LHCN-M2 (cell line): ENCODE data around the gene ST3GAL6. TPM values are rescaled to one million over a fixed set of nuclear protein-coding genes. Genes with fewer than 3 reads are reported as not detected.
A peak's percentile ranks its signal among the peaks of the same experiment; 100 is the strongest.
"Not testable (repeated sequence)": the region's sequence is repeated elsewhere in the genome, so short reads cannot be mapped to it uniquely, and the experiment has no call there.

Experiments
- DNase-seq: peaks from one replicate; pipeline ENCODE4 v3.0.0-alpha.2; 2012; ENCODE audit warnings: low read depth
- total RNA-seq: library from RNA; depleted of rRNA; stranded (reverse); fragments of >200 nt; gene quantifications from 2 replicates; pipeline ENCODE4 v1.2.3, GENCODE V29; 2014

Gene ST3GAL6
- total RNA-seq, 1 experiment from 2014 or later, result 0.63 TPM

DNA sequence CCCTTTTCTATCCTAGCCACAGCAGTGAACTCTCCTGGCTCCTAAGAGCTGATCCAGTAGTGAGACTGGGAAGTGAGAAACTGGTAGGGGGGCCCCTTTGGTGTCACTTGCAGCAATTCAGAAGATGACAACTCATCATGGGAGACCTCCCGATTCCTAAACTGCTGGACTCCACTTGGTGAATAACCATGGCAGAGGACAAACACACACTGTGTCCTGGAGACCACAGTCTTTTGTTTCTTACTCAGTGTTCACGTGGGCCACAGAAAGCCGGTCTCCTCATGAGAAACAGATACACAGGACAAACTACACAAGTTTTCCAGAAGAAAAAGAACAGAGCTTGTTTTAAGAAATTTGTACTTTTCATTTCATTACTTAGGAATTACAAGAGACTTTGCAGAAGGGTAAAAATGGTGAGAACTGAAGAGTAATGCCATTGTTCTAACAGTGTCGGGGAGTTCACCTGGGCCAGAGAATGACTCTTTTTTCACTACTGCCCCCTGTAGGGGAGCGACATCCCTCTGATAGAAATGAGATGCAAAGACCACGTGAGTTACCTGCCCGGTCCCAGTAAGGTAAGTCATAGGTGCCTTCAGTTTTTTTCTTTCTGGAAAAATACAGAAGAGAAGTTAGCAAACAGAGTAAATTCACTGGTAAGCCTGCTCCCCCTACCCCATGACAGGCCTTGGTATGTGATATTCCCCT is 38.1 kb downstream of the ST3GAL6 start:
- no peak for DNase-seq

GRCh38 chr3:98805571-98805970 is 42.4 kb downstream of the ST3GAL6 start:
- no peak for DNase-seq

DNA sequence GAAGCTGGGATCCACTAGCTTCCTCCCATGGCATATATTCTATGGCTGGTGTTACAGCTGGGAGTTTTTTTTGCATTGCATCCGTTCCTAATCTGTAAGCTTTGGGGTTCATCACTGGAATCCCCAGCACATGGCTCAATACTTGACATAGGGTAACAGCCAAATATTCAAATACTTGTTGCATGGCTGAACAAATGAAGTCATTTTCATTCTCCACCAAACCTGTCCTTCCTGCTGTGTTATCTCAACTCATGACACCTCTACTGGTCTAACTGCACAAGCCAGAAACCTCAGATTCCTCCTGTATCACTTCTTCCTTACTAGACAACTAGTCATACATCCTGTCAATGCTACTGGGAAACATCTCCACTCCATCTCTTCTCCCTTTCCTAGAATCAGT is 43.4 kb downstream of the ST3GAL6 start:
- no peak for DNase-seq

GRCh38 chr3:98807011-98807410 is 43.9 kb downstream of the ST3GAL6 start:
- DNase-seq, result no peak

- no peak for DNase-seq
Measured at GRCh38 chr3:98807561-98807960, 44.4 kb downstream of the ST3GAL6 start.

GRCh38 chr3:98808071-98808470 is 44.9 kb downstream of the ST3GAL6 start:
- no peak for DNase-seq

DNA sequence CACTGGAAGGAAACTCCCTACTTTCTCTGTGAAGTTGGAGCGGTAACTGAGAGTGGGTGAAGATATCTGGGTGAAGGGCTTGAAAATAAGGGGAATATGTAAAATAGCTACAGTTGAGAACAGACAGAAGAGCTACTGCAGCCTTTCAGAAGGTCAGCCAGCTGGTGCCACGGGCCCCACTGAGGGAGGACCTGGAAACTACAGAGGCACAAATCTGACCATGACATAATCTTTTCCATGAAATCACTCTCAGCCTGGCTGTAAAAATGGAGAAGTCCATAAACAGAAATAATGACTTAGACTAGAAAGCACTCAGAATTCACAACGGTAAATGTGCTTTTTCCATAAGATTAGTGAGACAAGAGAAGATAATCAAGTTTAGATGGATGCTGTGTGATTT is 46.4 kb downstream of the ST3GAL6 start:
- no peak for DNase-seq

DNA sequence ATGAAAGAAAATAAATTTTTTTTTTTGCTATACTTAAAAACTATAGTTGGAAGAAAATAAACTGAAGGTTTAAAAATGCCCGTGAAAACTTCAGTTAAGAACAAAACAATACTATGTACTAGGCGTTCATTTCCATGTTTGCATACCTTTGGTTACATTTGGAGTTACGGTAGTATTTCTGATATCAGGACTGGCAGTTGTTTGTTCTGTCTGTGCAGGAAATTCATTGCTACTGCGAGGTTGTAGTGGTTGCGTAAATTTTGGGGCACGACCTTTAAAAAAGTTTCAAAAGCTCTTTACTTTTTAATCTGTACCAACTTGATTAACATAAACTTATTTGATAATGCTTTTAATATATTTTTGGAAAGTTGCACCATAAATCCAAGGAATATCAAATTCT is 47.9 kb downstream of the ST3GAL6 start:
- no peak for DNase-seq

GRCh38 chr3:98812851-98813374 is 49.8 kb downstream of the ST3GAL6 start:
- peak; percentile 38 for DNase-seq

- peak; percentile 56 for DNase-seq
Measured at GRCh38 chr3:98814817-98815420, 51.8 kb downstream of the ST3GAL6 start.

- DNase-seq, result peak; percentile 57
Measured at GRCh38 chr3:98817547-98818041, 54.5 kb downstream of the ST3GAL6 start.

DNA sequence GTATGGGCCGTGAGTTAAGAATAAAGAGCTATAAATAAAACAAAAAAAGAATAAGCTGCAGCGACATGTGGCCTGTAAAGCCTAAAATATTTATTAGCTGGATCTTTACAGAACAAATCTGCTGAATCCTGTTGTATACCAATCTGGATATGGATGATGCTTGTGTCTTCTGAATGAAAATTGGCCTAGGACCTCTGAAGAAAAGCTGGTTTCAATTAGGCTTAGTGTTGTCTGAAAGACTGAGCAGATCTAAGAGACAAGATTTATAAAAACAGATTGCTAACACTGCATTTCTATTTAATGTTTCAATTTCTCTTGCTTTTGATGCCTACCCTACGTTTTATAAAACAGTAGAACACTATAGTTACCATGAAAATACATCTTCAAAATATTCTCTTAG is 57.9 kb downstream of the ST3GAL6 start:
- no peak for DNase-seq

GRCh38 chr3:98823791-98824190 is 60.7 kb downstream of the ST3GAL6 start:
- DNase-seq, result peak; percentile 52

DNA sequence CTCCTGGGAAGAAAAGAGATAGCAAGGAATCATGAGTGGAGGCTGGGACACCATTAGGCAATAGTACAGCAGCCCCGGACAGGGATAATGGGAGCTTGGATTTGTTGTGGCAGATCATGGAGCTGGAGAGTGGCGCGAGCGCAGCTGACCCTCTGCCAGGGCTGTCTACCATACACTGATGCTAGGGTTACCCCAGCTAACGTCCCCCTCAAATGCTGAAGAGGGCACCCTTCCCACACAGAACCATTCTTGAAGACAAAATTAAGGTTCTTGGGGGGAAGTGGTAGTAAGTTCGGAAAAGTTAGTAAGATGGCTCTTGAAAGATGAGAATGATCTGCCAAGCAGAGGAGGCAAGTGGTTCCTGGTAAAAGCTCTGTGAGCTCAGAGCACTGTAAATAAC is 61.1 kb downstream of the ST3GAL6 start:
- DNase-seq, result no peak

DNA sequence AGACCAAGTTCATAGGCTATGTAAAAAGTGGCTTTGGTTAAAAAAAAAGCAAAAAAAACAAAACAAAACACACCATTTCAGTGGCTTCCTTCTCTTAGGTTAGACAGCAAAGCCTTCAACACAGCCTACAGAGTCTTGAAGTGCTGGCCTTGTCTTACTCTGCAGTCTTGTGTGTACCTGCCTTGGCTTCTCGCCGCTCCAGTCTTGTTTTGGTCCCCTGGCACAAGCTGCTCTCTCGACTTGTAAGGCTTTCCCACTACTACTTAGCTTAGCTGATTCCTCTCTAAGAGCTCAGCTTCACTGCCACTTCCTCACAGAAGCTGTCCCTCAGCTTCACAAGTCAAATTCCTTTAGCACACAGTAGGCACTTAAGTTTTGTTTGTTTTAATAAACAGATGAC is 63.0 kb downstream of the ST3GAL6 start:
- DNase-seq, result no peak

DNA sequence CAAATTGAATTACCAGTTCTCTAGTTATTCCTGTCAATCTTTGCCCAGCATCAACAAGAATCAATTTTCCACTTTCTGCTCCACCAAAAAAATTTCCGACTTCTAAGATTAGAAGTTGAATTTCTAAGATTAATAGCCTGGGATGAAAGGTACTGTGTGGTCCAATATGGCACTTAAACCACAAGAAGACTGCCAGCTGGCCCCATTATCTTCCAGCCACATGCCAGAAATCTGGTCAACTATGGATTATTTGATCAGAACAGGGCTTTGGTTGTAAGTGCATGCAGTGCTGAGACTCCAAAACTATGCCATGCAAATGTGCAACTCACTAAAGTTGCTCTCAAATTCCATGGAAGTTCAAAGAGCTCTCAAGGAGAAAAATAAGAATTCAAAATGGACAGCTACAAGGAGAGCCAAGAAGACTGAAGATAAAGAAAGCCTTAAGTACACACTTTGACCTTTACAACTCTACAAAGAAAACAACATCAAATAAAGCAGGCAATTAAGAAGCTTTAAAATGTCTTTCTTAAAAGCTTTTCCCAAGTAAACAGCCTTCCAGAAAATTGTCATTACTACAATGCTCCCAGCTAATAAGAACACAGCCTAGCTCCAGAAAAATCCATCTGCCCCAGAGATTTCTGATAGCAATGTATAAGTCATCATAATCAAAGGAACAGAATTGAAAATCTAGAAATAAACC is 64.2 kb downstream of the ST3GAL6 start:
- no peak for DNase-seq

DNA sequence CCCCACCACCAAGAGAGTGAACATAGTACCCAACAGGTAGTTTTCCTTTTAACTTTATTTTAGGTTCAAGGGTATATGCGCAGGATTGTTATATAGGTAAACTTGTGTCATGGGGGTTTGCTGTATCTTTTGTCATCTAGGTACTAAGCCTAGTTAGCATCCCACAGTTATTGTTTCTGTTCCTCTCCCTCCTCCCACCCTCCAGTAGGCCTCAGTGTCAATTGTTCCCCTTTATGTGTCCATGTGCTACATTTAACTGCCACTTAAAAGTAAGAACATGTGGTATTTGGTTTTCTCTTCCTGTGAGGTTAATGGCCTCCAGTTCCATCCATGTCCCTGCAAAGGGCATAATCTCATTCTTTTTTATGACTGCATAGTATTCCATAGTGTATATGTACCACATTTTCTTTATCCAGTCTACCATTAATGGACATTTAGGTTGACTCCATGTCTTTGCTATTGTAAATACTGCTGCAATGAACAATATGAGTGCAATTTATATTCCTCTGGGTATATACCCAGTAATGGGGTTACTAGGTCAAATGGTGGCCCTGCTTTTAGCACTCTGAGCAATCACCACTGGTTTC is 66.2 kb downstream of the ST3GAL6 start:
- no peak for DNase-seq

DNA sequence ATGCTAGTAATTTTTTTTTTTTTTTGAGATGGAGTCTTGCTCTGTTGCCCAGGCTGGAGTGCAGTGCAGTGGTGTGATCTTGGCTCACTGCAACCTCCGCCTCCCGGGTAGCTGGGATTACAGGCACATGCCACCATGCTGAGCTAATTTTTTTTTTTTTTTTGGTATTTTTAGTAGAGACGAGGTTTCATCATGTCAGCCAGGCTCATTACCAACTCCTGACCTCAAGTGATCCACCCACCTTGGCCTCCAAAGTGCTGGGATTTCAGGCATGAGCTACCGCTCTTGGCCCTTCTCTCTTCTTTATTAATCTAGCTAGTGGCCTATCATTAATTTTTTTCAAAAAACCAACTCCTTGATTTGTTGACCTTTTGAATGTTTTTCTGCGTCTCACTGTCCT is 67.9 kb downstream of the ST3GAL6 start:
- DNase-seq, result not testable (repeated sequence)

DNA sequence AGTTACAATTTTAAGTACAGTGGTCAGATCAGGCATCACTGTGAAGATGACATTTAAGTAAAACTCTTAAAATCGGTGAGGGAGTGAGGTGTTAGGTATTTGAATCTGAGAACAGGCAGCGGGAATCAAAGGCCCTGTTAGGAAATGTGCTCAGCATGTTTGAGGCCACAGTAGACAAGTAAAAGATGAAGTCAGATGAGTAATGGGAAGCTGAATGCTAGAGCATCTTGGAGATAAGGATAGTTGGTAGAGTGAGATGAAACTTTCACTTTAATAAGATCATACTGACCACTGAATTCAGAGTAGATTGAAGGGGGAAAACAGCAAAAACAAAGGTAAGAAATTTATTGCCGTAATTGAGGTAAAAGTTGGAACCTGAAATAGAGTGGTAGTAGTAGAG is 76.7 kb downstream of the ST3GAL6 start:
- no peak for DNase-seq

DNA sequence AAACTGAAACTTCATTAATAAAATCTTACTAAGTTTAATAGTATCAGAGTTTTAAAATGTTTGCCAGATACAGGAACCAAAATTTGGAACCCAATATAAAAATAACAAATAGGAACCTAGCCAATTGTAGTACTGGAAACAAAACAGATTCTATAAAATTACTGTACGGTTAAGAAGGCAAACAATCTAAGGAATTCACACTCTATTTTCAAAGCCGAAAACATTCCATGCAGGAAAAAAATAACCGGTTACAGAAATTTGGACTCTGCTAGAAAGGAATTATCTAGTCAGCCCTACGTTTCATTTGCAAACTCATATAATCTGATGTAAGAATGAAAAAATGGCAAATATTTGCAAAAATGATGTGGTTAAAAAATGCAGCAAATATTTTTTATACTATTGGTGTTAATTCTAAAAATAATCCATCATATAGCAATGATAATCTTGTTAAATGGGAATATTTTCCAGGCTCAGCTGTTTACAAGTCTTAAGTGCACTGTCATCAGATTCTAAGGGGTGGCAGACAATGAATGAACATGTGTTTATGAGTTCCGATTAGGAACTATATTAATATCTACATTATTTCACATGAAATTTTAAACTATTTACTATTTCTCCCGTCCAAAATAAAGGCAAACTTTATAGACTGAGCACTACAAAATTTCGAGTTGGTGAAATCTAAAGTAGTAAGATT is 80.3 kb downstream of the ST3GAL6 start:
- DNase-seq, result no peak
